GM18909 (cell line): Measurements from ENCODE around the gene ZBED2.

Experiments
- ATAC-seq: cut with Tn5 transposase; IDR thresholded peaks from one replicate; pipeline ENCODE4 v1.9.1; 2021; ENCODE audit warnings: mild to moderate bottlenecking; ENCODE audit not compliant: unreplicated experiment, poor library complexity

The ZBED2 gene

DNA sequence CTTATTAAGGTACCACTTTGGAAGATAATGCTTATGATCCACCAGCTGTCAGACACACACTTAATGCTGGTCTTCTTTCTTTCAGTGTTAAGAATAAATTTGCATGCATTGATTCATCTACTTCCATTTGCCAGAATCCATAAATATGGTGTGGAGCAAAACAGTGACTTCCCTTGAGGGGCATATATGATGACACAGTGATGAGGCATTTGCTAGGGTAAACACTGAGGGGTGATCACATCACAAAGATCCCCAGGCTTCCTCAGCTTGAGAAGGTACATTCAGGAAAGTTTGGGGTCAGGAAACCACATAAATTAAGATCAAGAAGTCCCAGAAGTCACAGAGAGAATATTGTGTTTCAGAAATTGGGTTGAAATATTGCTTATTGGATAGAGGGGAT, 9.9 kb upstream of the ZBED2 start:
- no peak for ATAC-seq

DNA sequence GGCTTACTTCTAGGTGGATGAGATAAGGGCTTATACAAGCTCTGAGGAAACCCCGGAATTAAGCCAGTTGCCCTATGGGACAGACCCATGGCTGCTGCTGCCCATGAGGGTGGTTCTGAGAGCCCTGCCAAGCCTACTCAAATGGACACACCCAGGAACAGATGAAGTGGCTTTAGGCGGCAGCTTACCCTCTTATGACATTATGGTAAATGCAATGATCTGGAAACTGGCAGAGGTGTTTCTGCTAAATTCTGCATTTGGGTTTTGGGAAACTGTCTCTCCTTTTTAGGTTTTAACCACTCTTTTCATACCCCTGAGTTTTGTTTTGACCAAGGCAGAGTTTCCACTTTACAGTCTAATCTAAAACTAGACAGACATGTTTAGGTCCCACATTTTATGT, 9.0 kb upstream of the ZBED2 start:
- ATAC-seq: peak; percentile 28

DNA sequence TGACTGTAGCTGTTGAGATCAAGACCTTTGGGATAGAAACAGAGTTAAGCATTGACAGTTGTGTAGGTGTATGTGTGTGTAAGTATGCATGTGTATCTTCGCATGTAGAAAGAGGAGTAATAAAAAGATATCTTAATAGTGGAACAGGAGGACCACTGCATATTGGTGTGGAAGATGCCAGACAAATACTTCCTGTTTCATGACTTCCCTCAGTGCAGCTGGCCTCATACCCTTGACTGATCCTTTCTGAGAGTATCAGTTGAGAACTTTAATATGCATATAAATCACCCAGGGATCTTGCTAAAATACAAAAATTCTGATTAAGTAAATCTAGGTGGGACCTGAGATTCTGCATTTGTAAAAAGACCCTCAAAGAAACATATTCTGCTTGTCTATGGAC, 8.5 kb upstream of the ZBED2 start:
- ATAC-seq: peak; percentile 68

DNA sequence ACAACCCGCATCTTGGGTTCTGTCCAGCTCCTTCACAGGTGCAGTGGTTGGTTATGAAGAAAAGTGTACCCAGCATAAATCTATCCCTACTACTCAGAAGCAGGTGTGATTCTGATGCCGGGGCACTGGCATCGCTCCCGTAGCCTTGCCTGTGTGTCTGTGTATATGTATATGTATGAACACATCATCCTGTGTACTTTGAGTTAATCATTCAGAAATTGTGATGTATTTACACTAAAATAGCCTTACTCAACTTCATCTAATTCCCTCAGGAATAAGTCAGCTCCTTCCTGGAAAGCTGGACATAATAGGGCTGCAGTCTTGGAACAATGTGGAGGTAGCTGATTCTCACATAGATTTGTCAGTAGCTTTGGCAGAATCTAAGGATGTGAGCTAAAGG, 6.7 kb upstream of the ZBED2 start:
- ATAC-seq: no peak

DNA sequence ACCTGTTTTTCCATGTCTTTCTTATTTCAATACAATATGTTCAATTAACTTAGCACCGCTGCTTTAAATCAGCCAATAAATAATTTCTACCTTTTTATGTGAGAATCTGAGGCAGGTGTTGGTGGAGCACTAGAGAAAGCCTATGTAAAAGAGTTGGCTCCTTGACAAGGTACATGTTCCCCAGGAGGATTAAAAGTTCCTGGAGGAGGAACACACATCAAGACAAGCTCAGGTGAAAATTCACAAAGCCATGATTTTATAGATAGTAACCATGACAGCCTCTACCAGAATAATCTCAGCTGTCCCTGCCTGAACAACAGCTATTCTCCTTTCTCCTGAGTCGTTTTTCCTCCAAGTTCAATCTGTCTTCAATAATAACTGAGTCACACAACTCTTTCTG, 3.4 kb upstream of the ZBED2 start:
- no peak for ATAC-seq

DNA sequence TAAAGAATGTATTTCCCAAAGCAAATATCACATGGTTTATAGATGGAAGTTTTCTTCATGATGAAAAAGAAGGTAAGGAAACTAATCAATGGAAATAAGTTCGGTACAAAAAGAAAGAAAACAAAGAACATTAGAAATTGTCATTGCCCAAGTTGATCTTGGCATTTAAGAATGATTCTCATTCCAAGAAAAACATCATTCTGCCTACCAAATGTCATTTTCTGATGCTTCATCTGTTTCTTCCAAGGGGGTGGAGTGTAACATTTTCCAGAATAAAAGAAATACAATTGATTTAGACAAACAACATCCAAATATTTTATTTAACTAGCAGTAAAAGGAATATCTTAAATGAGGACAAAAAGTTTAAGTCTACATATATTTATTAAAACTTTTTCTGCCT, 3.0 kb upstream of the ZBED2 start:
- no peak for ATAC-seq

DNA sequence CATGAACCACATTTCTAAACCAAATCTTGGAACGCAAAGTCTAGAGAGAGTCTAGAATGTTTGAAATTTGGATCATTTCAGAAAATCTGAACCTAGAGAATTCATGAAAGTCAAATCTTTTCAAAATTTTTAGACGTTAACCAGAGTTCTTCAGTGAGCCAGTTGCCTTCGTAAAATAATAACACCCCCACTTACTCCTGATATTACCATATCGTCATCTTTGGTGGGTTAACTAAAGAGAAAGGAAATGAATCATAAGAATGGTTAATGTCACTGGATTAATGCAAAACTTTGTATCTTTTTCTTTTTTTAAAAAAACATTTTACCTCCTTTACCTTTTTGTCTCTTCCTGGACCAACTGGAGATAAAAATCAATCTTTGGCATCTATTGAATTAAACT, 1.2 kb upstream of the ZBED2 start:
- ATAC-seq: no peak

DNA sequence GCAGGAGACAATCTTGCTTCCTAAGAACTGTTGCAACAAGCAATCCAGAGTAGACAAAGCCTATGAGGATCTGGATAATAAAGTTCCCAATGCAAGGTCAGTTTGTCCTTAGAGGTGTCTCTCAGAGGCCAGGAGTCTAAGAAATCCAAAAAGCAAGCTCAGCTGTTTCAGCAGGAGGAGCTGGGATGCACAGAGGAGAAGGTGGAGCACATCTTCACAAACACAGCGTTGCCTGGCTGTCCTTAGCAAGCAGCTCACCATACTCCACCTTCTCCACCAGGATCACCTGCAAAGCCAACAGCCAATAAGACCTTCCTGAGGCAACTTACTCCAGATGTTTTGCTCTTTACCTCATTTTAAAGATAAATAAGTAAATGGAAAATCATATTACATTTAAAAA, 365 bp downstream of the ZBED2 start:
- no peak for ATAC-seq

DNA sequence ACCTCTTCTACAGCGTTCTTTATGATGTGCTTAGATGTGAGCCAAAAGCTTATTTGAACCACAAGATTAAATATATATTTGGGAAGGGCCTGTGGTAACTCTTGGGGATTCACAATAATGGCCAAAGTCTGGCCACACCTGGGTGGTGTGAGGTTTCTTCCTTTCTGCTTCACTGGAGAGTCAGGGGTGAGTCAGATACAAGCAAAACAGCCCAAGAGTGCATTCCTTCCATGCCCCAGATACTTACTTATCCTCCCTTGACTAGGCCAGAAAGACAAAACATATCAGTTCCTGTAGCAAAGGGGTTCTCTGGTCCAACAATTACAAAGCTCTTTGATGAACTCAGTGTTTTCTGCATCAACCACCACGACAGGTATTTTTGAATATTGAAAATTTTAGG, 941 bp downstream of the ZBED2 start:
- peak; percentile 70 for ATAC-seq

DNA sequence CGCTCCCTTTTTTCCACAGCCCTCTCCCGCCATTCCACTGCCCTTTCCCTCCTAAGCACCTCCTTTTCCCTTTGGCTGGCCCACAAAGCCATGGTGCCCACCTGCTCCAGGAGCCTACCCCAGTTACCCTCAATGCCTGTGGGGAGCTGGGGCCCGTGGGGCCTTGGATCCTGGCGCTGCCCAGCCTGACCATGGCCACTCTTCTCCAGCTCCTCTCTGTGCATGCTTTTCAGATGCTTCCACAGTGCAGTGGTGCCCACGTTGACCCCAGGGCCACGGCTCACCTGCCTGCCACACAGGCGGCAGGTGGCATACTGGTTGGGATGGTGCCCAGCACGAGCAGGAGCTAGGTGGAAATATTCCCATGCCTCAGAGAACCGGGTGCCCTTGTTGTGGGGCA, 1.5 kb downstream of the ZBED2 start:
- peak; percentile 1 for ATAC-seq

DNA sequence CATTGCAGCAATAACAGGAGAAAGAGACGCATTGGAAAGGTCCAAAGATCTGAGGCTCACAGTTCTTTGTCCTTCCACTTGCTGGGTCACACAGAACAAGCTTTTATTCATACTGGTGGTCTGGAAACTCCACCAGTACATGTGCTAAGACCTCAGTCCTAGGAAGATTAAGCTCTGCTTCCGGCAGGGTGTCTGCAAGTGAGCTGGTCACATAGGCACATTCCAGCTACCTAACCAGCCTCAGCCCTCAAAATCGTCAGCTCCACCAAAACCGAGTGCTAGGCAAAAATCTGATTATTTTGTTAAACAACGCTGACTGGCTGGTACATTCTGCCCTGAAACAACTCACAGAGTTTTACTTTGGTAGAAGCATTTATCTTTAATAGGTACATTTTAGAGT, 2.2 kb downstream of the ZBED2 start:
- peak; percentile 33 for ATAC-seq

DNA sequence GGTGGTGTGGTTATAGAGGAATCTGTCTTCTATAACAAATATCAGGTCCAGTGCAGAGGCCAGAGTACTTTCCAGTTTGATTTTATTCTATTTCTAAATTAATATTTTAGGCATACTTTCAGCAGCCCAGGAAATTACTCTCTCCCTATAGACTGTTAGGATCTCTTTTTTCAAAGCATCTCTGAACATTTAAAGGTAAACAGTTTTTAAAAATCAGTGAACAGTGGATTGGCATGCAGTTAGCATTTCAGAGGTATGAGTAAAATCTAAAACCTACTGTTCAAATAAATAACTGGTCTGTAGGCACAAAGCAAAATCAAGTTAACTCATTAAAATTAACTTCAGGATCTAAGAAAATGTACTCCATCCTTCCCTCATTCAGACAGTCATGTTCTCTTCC, 3.0 kb downstream of the ZBED2 start:
- ATAC-seq: no peak

DNA sequence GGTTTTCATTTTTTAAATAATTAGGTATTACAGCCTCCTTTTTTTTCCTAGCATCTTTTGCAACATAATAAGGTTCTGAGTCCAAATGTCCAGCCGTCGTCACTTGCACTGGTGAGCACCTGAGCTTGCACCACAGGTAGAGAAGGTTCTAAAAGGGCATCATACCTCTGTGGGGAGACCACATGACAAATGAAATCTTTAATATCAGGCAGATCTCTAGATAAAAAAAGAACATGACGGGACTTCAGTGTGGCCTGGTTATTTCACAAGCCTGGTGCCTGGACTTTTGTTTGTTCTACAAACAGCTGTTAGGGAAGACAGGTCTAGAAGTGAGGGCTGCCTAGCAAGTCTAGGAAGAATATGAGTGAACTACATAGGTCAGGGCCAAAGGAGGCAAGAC, 3.6 kb downstream of the ZBED2 start:
- no peak for ATAC-seq

DNA sequence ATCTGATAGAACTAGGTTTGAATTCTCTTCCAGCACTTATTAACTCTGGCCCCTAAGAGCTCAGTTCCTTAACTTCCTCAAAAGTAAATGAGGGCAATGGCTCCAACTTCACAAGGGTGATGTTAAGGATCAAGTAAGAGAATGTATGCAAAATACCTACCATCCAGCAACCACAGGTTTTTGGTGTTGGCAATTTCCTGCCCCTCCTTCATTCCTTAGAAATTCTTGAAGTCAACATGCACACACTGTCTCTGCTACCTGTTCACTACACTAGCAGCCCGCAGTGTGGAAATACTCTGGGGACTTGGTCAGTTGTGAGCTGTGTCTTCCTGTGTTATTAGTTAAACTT, 5.0 kb downstream of the ZBED2 start:
- peak; percentile 29 for ATAC-seq

DNA sequence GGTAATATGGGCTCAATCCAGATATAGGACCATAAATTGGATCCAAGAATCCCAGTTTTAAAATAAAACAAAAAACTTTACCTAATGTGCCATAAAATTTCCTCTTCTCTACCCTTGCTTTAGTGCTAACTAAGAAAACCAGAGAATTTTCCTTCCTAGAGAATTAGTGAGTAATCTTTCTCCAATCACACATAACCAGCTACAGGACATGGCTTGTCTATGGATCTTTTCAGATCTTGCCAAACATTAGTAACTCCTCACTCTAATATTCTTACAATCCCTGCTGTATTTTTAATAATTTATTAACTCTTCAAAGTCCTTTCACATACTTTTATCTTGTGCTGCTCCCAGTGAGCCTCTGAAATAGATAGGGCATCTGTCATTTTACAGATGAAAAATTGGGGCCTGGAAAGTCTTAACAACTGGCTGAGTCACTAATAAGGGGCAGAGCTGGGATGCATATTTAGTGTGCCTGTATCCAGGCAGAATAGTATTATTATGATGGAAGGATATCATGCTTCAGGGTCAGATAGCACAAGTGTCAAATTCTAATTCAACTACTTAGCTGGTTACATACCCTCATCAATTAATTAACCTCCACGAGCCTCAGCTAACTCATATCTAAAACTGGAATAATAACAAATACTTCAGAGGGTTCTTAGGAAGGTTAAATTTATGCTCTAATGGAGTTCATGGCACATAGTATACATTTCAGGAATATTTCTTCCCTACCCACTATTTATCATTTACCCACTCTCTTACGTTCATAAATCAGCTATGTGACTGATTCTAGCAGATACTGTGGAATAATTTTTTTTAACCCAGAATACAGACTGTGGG, 5.6 kb downstream of the ZBED2 start:
- ATAC-seq: no peak

DNA sequence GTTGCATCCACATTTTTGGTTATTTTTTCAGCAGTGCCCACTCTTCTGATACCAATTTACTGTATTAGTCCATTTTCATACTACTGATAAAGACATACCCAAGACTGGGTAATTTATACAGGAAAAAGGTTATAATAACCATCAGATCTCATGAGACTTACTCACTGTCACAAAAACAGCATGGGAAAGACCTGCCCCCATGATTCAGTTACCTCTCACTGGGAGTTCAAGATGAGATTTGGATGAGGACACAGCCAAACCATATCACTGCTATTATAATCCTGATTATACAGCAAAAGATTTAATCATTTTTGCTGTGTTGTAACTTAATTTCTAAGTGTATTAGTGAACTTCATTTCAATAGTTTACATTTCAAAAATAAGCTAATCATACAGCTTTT, 6.6 kb downstream of the ZBED2 start:
- ATAC-seq: no peak

DNA sequence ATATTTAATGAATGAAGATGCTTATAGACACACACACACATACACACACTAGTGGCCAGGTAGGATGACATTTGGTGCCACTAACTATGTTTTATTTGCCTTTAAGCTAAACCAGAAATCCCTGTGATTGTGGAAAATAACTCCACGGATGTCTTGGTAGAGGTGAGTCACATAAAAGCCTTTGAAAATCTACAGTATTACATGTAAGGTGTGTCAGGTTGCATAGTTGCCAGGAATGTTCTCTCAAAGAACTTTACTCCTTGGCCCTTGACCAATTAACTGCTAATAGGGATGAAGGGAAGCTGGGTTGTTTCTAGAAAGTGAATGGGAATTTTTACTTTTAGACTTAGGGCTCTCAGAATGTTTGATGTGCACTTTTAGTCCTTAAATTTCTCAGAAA, 9.9 kb downstream of the ZBED2 start:
- ATAC-seq: no peak

DNA sequence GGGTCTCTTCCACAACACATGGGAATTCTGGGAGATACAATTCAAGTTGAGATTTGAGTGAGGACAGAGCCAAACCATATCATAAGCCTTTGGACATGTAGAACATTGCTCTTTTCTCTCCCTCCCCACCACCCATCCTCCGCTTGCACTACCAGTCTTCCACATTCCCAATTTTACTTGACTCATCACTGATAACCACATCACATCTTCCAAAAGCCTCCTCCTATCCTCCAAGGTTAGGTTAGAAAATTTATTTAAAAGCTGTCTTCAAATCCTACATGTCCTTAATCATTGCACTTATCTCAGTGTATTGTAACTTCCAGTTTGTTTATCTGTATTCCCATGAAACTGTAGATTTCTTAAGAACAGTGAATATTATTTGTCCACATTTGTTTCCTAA, 10.4 kb downstream of the ZBED2 start:
- ATAC-seq: no peak

DNA sequence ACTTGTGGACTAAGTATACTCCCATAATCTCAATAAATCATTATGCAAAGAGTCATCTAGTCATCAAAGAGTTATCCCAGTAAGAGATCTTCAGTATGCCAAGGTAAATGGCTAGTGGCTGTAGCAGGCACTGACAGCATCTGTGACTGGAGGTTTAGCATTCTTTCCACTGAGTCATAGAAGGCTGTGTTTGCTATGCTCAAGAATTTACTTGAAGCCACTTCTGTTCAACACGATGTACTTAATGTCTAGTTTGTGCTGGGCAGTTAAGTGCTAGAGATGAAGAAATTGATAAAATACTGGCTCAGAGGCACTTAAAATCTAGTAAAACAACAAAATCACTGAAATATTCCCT, 13.0 kb downstream of the ZBED2 start:
- ATAC-seq: no peak

DNA sequence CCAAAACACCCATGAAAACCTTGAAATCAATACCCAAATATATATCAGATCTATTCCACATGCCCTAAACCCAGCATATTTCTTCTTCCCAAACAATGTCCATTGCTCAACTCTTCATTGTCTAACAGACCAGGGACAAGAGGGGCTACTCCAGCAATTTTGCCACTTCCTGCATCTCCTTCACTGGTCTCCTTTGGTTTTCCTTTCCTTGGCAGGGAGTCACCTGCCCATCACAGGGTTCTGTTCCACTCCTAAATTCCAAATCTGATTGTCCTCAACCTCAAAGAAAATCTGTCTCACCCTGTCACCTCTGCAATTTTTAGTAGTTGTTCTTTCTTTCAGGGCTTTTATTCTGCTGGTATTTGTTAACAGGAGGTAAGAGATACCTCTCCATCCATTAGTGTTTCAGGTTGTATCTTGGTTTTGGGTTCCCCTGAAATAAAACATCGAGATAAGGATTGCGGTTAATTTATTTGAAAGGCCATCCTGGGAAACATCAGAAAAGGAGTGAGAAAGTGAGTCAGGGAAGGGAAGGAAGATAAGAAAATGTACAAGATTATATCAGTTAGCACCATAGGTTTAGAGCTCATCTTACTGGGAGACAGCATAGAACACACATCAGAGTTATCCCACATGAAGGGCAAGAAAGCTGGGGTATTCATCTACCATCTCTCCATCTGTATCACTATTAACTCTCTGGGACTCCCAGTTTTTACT, 13.6 kb downstream of the ZBED2 start:
- ATAC-seq: no peak

DNA sequence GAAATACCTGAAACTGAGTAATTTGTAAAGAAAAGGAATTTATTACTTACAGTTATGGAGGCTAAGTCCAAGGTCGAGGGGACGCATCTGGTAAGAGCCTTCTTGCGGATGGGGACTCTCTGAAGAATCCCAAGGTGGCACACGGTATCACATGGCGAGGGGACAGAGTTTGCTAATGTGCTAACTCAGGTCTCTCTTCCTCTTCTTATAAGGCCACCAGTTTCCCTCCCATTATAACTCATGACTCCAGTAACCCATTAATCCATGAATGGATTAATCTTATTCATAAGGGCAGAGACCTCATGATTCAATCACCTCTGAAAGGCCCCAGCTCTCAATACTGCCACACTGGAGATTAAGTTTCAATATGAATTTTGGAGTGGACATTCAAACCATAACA, 15.7 kb downstream of the ZBED2 start:
- ATAC-seq: no peak

DNA sequence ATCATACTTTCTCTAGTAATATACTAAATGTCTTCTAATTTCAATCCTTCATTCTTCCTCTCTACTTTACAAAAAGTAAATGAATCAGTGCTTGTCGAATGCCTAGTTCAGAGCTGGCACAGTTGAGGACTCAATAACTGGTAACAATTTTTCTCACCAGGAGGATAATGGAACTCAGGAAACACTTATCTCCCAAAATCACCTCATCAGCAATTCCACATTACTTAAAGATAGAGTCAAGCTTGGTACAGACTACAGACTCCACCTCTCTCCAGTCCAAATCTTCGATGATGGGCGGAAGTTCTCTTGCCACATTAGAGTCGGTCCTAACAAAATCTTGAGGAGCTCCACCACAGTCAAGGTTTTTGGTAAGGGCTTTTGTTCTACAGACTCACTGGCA, 16.3 kb downstream of the ZBED2 start:
- no peak for ATAC-seq
